A549 (cell line): Measurements from ENCODE around the gene MIP. TPM values are rescaled to one million over a fixed set of nuclear protein-coding genes. Genes with fewer than 3 reads are reported as not detected.

ENCODE experiments used
- ATAC-seq, 2 experiments: fragments of 200-7000 bp in 1 of 2; fragments of >200 bp in 1 of 2; cut with Nextera tagmentation in 1 of 2; cut with Tn5 transposase in 1 of 2; 3 replicates each; pipeline versions ENCODE4 v1.8.0 to v1.9.1; 2018 to 2020; ENCODE audit warnings: mild to moderate bottlenecking in 1 of 2, moderate library complexity in 1 of 2
- CTCF ChIA-PET: fragments of 300-600 bp; sonication (Branson Sonifier 250); formaldehyde crosslinking; extraction: SDS; loops from one replicate; lab custom pipeline; 2021; ENCODE audit warnings: antibody characterized with exemption, inconsistent platforms; lab: Yijun Ruan, JAX
- POLR2A ChIA-PET: fragments of 350-600 bp; formaldehyde crosslinking; extraction: SDS; loops from one replicate; lab custom pipeline; 2021; ENCODE audit warnings: antibody characterized with exemption, inconsistent platforms; lab: Yijun Ruan, JAX
- DNase-seq, 2 experiments: peaks; one replicate each; pipeline versions ENCODE4 v3.0.0 to v3.0.0-alpha.2; 2011 to 2016; ENCODE audit warnings: low read depth in 1 of 2, low spot score in 1 of 2
- FAIRE-seq: peaks from 2 replicates; lab custom pipeline; 2011; peaks lifted over from hg19 to GRCh38; lab: Jason Lieb, UNC
- H3K27ac ChIP-seq, 2 experiments: fragments of >200 bp; sonication (Bioruptor Twin); formaldehyde crosslinking; 3 replicates each; pipeline ENCODE4 v1.5.1; 2016 to 2017
- H3K4me1 ChIP-seq: fragments of >200 bp; sonication (Bioruptor Twin); formaldehyde crosslinking; 3 replicates; pipeline ENCODE4 v1.6.1; 2016
- H3K4me2 ChIP-seq: fragments of >200 bp; sonication (Bioruptor Twin); formaldehyde crosslinking; 3 replicates; pipeline ENCODE4 v1.6.1; 2016
- H3K4me3 ChIP-seq: fragments of >200 bp; sonication (Bioruptor Twin); formaldehyde crosslinking; 3 replicates; pipeline ENCODE4 v1.5.1; 2016
- H3K9me3 ChIP-seq: fragments of >200 bp; sonication (Bioruptor Twin); formaldehyde crosslinking; 3 replicates; pipeline ENCODE4 v1.6.1; 2016
- EP300 ChIP-seq, 2 experiments: fragments of >200 bp; sonication (Bioruptor Twin); formaldehyde crosslinking; IDR thresholded peaks; 2 replicates in 1 of 2; 3 replicates in 1 of 2; pipeline ENCODE4 v1.6.1; 2016 to 2017
- FOSB ChIP-seq: fragments of 250-450 bp; sonication (Bioruptor Pico); IDR thresholded peaks from 2 replicates; pipeline ENCODE4 v1.5.0; 2020; ENCODE audit warnings: mild to moderate bottlenecking, moderate library complexity
- HOXA7 ChIP-seq: fragments of 250-450 bp; sonication (Bioruptor Pico); IDR thresholded peaks from 2 replicates; pipeline ENCODE4 v1.5.0; 2020; ENCODE audit warnings: mild to moderate bottlenecking, moderate library complexity
- JUNB ChIP-seq: fragments of >200 bp; sonication (Bioruptor Twin); formaldehyde crosslinking; IDR thresholded peaks from 2 replicates; pipeline ENCODE4 v1.6.1; 2016
- KDM5A ChIP-seq: fragments of 200-600 bp; sonication (generic); IDR thresholded peaks from 2 replicates; pipeline ENCODE4 v1.6.1; 2016; ENCODE audit warnings: antibody characterized with exemption, mild to moderate bottlenecking
- MYC ChIP-seq: IDR thresholded peaks from 2 replicates; pipeline ENCODE4 v1.6.1; 2012; ENCODE audit warnings: mild to moderate bottlenecking, inconsistent platforms, low read length, improper control_type of control experiment, borderline replicate concordance
- PHF8 ChIP-seq: fragments of 200-600 bp; sonication (generic); IDR thresholded peaks from 2 replicates; pipeline ENCODE4 v1.6.1; 2016; ENCODE audit warnings: low read depth, mild to moderate bottlenecking, antibody characterized with exemption, moderate library complexity, borderline replicate concordance
- POLR2A ChIP-seq: IDR thresholded peaks from 2 replicates; pipeline ENCODE4 v1.6.1; 2012; ENCODE audit warnings: mild to moderate bottlenecking, low read length
- RAD21 ChIP-seq, 2 experiments: fragments of >200 bp in 1 of 2; sonication (Bioruptor Twin) in 1 of 2; formaldehyde crosslinking in 1 of 2; IDR thresholded peaks in 1 of 2; conservative IDR thresholded peaks in 1 of 2; 2 replicates in 1 of 2; 3 replicates in 1 of 2; pipeline ENCODE4 v1.6.1; 2012 to 2018; ENCODE audit warnings: inconsistent platforms in 1 of 2
- RARB ChIP-seq: fragments of 250-450 bp; sonication (Bioruptor Pico); IDR thresholded peaks from 2 replicates; pipeline ENCODE4 v1.8.0; 2021; ENCODE audit warnings: mild to moderate bottlenecking, moderate library complexity
- RCOR1 ChIP-seq: fragments of 150-350 bp; IDR thresholded peaks from 2 replicates; pipeline ENCODE4 v1.6.1; 2014; ENCODE audit warnings: antibody characterized with exemption, low read length, low read depth
- RFX5 ChIP-seq: fragments of 450-650 bp; IDR thresholded peaks from 2 replicates; pipeline ENCODE4 v1.7.1; 2014; ENCODE audit warnings: antibody characterized with exemption, mild to moderate bottlenecking, moderate library complexity
- TP53 ChIP-seq: fragments of 250-450 bp; sonication (Bioruptor Pico); IDR thresholded peaks from 2 replicates; pipeline ENCODE4 v1.5.0; 2021; ENCODE audit warnings: mild to moderate bottlenecking, moderate library complexity
- ZSCAN20 ChIP-seq: fragments of 250-450 bp; sonication (Bioruptor Pico); IDR thresholded peaks from 2 replicates; pipeline ENCODE4 v1.8.0; 2022; ENCODE audit warnings: mild to moderate bottlenecking, moderate library complexity
- WGBS: methylation state at CpG from one replicate; pipeline ENCODE4 v1.1.6; 2017; ENCODE audit errors: missing lambda C conversion rate; 5-methylcytosine and 5-hydroxymethylcytosine counted together
- polyA plus RNA-seq, 4 experiments: library from polyadenylated mRNA; depleted of rRNA in 3 of 4; stranded (reverse); fragments of >200 nt; fragmentation: RNase III in 1 of 4; extraction: RNeasy Plus Mini Kit Qiagen cat#74134 plus additional on column Dnase treatment in 1 of 4; gene quantifications; 2 replicates in 3 of 4; 3 replicates in 1 of 4; pipeline ENCODE4 v1.2.3, GENCODE V29; 2011 to 2017
- TF ChIP-seq, protein P1 (sequence below): fragments of 450-650 bp; IDR thresholded peaks from 2 replicates; pipeline ENCODE4 v1.6.1; 2014; ENCODE audit warnings: antibody characterized with exemption
- TF ChIP-seq, protein P2 (sequence below): fragments of 250-450 bp; sonication (Bioruptor Pico); IDR thresholded peaks from 2 replicates; pipeline ENCODE4 v1.5.0; 2021; ENCODE audit warnings: mild to moderate bottlenecking, moderate library complexity, borderline replicate concordance
- TF ChIP-seq, protein P3 (sequence below): fragments of >200 bp; sonication (Bioruptor Twin); formaldehyde crosslinking; IDR thresholded peaks from 3 replicates; pipeline ENCODE4 v1.5.1; 2016
- TF ChIP-seq, protein P4 (sequence below): fragments of >200 bp; sonication (Bioruptor Twin); formaldehyde crosslinking; IDR thresholded peaks from 3 replicates; pipeline ENCODE4 v1.6.1; 2016

The MIP gene
- polyA plus RNA-seq, 2 of the 4 experiments (the other 2 are of a cell fraction) = not detected

DNA sequence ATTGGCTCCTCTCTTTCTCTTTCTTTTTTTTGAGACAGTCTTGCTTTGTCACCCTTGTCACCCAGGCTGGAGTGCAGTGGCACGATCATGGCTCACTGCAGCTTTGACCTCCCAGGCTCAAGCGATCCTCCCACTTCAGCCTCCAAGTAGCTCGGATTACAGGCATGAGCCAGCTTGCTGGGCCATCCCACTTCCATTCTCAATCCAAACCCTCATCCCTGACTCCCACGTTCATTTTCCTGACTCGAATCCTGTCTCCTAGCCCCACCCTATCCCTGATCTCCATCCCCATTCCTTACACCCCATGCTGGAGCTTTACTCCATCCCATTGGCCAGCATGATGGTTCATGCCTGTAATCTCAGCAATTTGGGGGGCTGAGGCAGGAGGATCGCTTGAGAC is 21.7 kb upstream of the MIP start:
- H3K4me1 ChIP-seq = peaks cover 6% of the 10 kb centered on the region; the same call in 1 of the 3 replicates
- no peak overlapping the region for H3K4me3 ChIP-seq
- H3K4me2 ChIP-seq = no peak overlapping the region
- TF ChIP-seq FOSB (CRISPR knock-in tag) = no peak
- CTCF ChIA-PET = interaction anchor here (1.2 kb wide), 1 partner anchor 8 kb away, joined by 3 read pairs; no protein-coding TSS in a partner anchor
- no peaks in the 10 kb centered on the region for H3K9me3 ChIP-seq
- no peak overlapping the region for H3K27ac ChIP-seq
- FAIRE-seq (no peak), DNase-seq (no peak), ATAC-seq (no peak)
- 88% methylated on average over 6 of the region's 6 CpGs for WGBS
- POLR2A ChIA-PET = interaction anchor here (0.7 kb wide), 1 partner anchor 26 kb away, joined by 5 read pairs; no protein-coding TSS in a partner anchor

DNA sequence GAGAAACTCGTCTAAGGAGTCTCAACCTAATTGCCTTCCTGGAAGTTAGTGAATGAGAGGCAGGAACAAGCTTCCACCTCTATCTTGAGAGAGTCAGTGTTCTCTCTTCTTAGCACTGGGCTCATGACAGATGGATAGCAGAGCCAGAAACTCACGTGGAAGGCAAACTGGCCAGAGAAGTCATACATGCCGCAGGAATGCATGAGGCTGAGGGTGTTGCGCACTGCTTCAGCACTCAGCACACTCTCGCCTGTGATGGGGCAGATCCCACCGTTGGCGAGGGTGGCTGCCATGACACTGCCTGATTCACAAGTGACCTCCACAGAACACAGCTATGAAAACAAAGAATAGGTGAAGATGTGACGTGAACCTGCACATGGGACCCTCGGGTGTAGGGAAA is 19.9 kb upstream of the MIP start:
- H3K4me1 ChIP-seq = peaks cover 10% of the 10 kb centered on the region; the same call in 2 of the 3 replicates
- 89% methylated on average over 7 of the region's 9 CpGs for WGBS
- TF ChIP-seq EP300 (IDR thresholded peaks at IDR 0.05) (no peak), POLR2A (0 out of 2 replicates have a peak, but pooled peaks have one; percentile 19), ZSCAN20 (CRISPR knock-in tag) (no peak)
- TF ChIP-seq, all 56 proteins: peak for 1
- DNase-seq (no peak), FAIRE-seq (no peak), ATAC-seq (no peak)
- Histone ChIP-seq H3K9me3 (no peaks in the 10 kb centered on the region), H3K4me3 (no peak overlapping the region), H3K4me2 (no peak overlapping the region), H3K27ac (no peak overlapping the region)
- CTCF ChIA-PET = interaction anchor here (0.6 to 2.3 kb wide), 6 partner anchors 10 to 101 kb away, joined by 3 to 12 read pairs (median 4); no protein-coding TSS in a partner anchor
- POLR2A ChIA-PET = no interaction called here

DNA sequence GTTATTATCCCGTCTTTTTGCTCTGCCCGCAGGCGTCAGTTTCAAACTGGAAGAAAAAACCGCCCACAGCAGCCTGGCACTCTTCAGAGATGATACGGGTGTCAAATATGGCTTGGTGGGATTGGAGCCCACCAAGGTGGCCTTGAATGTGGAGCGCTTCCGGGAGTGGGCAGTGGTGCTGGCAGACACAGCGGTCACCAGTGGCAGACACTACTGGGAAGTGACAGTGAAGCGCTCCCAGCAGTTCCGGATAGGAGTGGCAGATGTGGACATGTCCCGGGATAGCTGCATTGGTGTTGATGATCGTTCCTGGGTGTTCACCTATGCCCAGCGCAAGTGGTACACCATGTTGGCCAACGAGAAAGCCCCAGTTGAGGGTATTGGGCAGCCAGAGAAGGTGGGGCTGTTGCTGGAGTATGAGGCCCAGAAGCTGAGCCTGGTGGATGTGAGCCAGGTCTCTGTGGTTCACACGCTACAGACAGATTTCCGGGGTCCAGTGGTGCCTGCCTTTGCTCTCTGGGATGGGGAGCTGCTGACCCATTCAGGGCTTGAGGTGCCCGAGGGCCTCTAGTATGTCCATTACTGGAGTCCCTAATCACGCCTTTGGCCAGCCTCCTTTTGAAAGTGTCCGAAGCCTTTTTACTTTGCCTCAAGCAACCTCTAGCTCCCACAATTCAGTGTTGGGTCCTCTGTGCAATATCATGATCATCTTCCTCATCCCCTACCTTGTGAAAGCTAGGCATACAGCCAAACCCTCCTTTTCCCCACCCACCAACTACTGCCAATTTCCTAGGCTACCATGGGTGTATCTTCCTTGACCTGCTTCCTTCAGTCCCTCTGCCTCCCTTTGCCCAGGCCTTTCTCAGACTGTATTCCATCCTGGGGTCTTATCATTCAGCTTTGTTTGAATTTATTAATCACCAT is 14.8 kb upstream of the MIP start:
- 28% methylated on average over 18 of the region's 19 CpGs for whole genome bisulfite sequencing
- no peaks in the 10 kb centered on the region for H3K9me3 ChIP-seq
- peaks cover 7% of the 10 kb centered on the region; the same call in 2 of the 3 replicates for H3K4me1 ChIP-seq
- DNase-seq = peak in 1 of 2 experiments; percentile 33
- peak overlapping the region; percentile 96 for H3K4me2 ChIP-seq
- ChIA-PET POLR2A (no interaction called here), CTCF (interaction anchor here (0.6 to 2.1 kb wide), 12 partner anchors 8 to 280 kb away, joined by 3 to 8 read pairs (median 4); partner anchors contain the start of gene SMARCC2)
- H3K4me3 ChIP-seq = peak overlapping the region; percentile 90
- ATAC-seq = peak; percentile 13 to 26; a peak in 4 of 6 replicates
- peak overlapping the region; percentile 89 to 95 for H3K27ac ChIP-seq
- no peak for FAIRE-seq
- TF ChIP-seq TP53 (0 out of 2 replicates have a peak, but pooled peaks have one; percentile 36), RARB (CRISPR knock-in tag) (no peak)

DNA sequence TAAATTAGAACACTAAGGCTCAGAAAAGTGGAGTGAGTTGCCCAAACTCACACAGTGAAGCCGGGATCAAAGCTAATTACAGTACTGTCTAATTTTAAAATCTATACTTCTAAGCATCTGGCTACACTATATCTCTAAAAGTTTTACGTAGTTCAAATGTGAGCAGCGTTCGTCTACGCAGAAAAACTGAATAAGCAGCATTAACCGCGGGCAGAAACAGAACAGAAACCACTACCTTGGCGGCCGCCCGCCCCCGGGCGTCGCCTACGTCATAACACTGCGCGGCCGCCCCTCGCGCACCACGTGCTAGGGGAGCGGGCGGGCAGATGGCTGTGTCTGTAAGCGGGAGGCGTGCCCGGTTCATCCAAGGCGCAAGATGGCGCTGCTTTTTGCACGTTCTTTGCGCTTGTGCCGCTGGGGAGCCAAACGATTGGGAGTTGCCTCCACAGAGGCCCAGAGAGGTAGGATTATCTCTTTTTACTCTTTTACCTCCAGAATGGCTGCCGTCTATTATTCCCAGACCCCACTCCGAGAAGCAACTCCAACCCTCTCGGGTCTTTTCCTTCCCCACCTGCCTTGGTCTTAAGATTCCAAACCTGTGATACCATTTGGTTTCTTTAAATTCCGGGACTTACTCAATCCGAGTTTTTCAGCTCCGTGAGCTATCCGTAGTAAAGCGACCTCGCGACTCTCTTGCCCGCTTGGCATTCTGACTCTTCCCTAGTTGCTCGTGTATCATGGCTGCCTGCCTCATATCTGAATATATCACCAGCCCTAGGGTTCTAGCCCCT is 14.0 kb upstream of the MIP start, which contains the start of gene SPRYD4:
SPRYD4 (plus strand) TSS at position 363 of the 791 bp plus-strand sequence; CDS start at position 377, 14 bp downstream.
- ChIA-PET POLR2A (interaction anchor here (0.6 to 1.0 kb wide), 4 partner anchors 19 to 278 kb away, joined by 3 to 4 read pairs (median 4); partner anchors contain the start of genes PAN2, STAT2 and TIMELESS), CTCF (interaction anchor here (0.7 to 2.1 kb wide), 11 partner anchors 8 to 279 kb away, joined by 3 to 6 read pairs (median 4); partner anchors contain the start of gene SMARCC2)
- Histone ChIP-seq H3K27ac (peak within 1 kb of the TSS; percentile 89 to 95), H3K4me3 (peak within 1 kb of the TSS; percentile 90), H3K9me3 (no peaks in the 10 kb centered on the region), H3K4me2 (peak within 1 kb of the TSS; percentile 96), H3K4me1 (peaks cover 7% of the 10 kb centered on the region; the same call in 2 of the 3 replicates)
- WGBS = 1% methylated on average over 43 of the region's 43 CpGs
- peak; percentile 92 to 96 for DNase-seq
- FAIRE-seq = no peak
- peak; percentile 94 to 96 for ATAC-seq
- TF ChIP-seq RAD21 (conservative IDR thresholded peaks at IDR 0.05 in 1 of 2, IDR thresholded peaks at IDR 0.05 in 1 of 2) (0 out of 5 replicates have a peak, but pooled peaks of 1 of the 2 experiments have one; percentile 19), HOXA7 (CRISPR knock-in tag) (no peak), RFX5 (no peak), KDM5A (peak; percentile 96), MYC (peak; percentile 100), POLR2A (peak; percentile 92), FOSB (CRISPR knock-in tag) (0 out of 2 replicates have a peak, but pooled peaks have one; percentile 59), RCOR1 (no peak), PHF8 (peak; percentile 70; the same call in 1 of the 2 replicates), JUNB (no peak), TP53 (0 out of 2 replicates have a peak, but pooled peaks have one; percentile 20)
- TF ChIP-seq, protein P1, sequence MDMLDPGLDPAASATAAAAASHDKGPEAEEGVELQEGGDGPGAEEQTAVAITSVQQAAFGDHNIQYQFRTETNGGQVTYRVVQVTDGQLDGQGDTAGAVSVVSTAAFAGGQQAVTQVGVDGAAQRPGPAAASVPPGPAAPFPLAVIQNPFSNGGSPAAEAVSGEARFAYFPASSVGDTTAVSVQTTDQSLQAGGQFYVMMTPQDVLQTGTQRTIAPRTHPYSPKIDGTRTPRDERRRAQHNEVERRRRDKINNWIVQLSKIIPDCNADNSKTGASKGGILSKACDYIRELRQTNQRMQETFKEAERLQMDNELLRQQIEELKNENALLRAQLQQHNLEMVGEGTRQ = peak; percentile 93
- TF ChIP-seq, protein P2, sequence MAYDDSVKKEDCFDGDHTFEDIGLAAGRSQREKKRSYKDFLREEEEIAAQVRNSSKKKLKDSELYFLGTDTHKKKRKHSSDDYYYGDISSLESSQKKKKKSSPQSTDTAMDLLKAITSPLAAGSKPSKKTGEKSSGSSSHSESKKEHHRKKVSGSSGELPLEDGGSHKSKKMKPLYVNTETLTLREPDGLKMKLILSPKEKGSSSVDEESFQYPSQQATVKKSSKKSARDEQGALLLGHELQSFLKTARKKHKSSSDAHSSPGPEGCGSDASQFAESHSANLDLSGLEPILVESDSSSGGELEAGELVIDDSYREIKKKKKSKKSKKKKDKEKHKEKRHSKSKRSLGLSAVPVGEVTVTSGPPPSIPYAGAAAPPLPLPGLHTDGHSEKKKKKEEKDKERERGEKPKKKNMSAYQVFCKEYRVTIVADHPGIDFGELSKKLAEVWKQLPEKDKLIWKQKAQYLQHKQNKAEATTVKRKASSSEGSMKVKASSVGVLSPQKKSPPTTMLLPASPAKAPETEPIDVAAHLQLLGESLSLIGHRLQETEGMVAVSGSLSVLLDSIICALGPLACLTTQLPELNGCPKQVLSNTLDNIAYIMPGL (CRISPR knock-in tag) = peak; percentile 59; the same call in 1 of the 2 replicates
- TF ChIP-seq, protein P3, sequence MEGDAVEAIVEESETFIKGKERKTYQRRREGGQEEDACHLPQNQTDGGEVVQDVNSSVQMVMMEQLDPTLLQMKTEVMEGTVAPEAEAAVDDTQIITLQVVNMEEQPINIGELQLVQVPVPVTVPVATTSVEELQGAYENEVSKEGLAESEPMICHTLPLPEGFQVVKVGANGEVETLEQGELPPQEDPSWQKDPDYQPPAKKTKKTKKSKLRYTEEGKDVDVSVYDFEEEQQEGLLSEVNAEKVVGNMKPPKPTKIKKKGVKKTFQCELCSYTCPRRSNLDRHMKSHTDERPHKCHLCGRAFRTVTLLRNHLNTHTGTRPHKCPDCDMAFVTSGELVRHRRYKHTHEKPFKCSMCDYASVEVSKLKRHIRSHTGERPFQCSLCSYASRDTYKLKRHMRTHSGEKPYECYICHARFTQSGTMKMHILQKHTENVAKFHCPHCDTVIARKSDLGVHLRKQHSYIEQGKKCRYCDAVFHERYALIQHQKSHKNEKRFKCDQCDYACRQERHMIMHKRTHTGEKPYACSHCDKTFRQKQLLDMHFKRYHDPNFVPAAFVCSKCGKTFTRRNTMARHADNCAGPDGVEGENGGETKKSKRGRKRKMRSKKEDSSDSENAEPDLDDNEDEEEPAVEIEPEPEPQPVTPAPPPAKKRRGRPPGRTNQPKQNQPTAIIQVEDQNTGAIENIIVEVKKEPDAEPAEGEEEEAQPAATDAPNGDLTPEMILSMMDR = peak; percentile 55
- TF ChIP-seq, protein P4, sequence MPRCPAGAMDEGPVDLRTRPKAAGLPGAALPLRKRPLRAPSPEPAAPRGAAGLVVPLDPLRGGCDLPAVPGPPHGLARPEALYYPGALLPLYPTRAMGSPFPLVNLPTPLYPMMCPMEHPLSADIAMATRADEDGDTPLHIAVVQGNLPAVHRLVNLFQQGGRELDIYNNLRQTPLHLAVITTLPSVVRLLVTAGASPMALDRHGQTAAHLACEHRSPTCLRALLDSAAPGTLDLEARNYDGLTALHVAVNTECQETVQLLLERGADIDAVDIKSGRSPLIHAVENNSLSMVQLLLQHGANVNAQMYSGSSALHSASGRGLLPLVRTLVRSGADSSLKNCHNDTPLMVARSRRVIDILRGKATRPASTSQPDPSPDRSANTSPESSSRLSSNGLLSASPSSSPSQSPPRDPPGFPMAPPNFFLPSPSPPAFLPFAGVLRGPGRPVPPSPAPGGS = peak; percentile 93; the same call in 2 of the 3 replicates
